MCF 10A (cell line): ENCODE measurements around the gene UBAC2. TPM values are rescaled to one million over a fixed set of nuclear protein-coding genes. Genes with fewer than 3 reads are reported as not detected.

Source experiments
- BruUV-seq: library from RNA; stranded (reverse); fragments of 400-500 nt; replicated peaks from 2 replicates; lab custom pipeline; 2021; lab: Mats Ljungman, UMichigan
- CTCF ChIA-PET: fragments of 300-600 bp; sonication (Branson Sonifier 250); formaldehyde crosslinking; extraction: SDS; loops from one replicate; lab custom pipeline; 2021; ENCODE audit warnings: antibody characterized with exemption, inconsistent platforms; lab: Yijun Ruan, JAX
- POLR2A ChIA-PET: fragments of 300-600, 350-650 bp; sonication (Branson Sonifier 250); formaldehyde crosslinking; extraction: SDS; loops from one replicate; lab custom pipeline; 2020; ENCODE audit warnings: antibody characterized with exemption, inconsistent platforms; lab: Yijun Ruan, JAX
- DNase-seq: peaks from one replicate; pipeline ENCODE4 v3.0.0-alpha.2; 2018; ENCODE audit not compliant: unreplicated experiment
- H3K27ac Mint-ChIP-seq: one replicate; pipeline ENCODE4 v1.8.0; 2022; ENCODE audit warnings: mild to moderate bottlenecking, low read depth, mixed read lengths; ENCODE audit not compliant: unreplicated experiment
- H3K27me3 Mint-ChIP-seq: one replicate; pipeline ENCODE4 v1.8.0; 2022; ENCODE audit warnings: mixed read lengths; ENCODE audit not compliant: insufficient read depth, unreplicated experiment
- H3K36me3 Mint-ChIP-seq: one replicate; pipeline ENCODE4 v1.8.0; 2022; ENCODE audit warnings: mild to moderate bottlenecking, moderate library complexity, mixed read lengths; ENCODE audit not compliant: insufficient read depth, unreplicated experiment
- H3K4me1 Mint-ChIP-seq: one replicate; pipeline ENCODE4 v1.8.0; 2022; ENCODE audit warnings: mixed read lengths; ENCODE audit not compliant: insufficient read depth, unreplicated experiment
- H3K4me3 Mint-ChIP-seq: one replicate; pipeline ENCODE4 v1.8.0; 2022; ENCODE audit warnings: mild to moderate bottlenecking, moderate library complexity, mixed read lengths; ENCODE audit not compliant: unreplicated experiment
- H3K9me3 Mint-ChIP-seq: one replicate; pipeline ENCODE4 v1.8.0; 2022; ENCODE audit warnings: mixed read lengths; ENCODE audit not compliant: unreplicated experiment
- intact Hi-C: fragments of 100-400 bp; cut with micrococcal nuclease; formaldehyde crosslinking; loops from 2 replicates; pipeline ENCODE4 v1.14.1; 2022
- total RNA-seq: library from RNA; stranded (reverse); gene quantifications from 2 replicates; pipeline ENCODE4 v1.2.3, GENCODE V29; 2022
- TF ChIP-seq, protein P1 (sequence below): fragments of 200-600 bp; IDR thresholded peaks from one replicate; pipeline ENCODE4 v1.8.0; 2022; ENCODE audit warnings: antibody characterized with exemption, mild to moderate bottlenecking; ENCODE audit not compliant: unreplicated experiment

UBAC2 gene
- total RNA-seq, 1 experiment from 2014 or later = 74.7 TPM

DNA sequence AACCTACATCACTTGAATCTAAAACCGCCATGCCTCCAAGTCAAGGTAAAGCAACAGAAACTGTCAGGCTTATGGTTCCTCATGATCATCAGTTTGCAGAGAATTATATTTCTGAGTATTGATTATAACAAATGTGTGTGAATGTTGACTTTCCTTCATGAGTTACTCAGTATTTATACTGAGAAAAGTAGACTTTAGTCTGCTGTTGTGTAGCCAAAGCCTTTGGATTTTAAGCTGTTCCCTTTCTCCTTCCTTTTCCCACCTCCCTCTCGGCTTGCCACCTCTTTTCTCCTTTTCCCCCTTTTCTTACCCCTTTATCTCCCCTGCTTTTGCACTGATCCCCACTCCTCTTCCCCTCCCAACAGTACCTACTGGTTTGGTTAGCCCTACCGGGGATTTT is 78.2 kb downstream of the UBAC2 start:
- ChIA-PET POLR2A (interaction anchor here (1.8 kb wide), 1 partner anchor 9 kb away, joined by 6 read pairs; no protein-coding TSS in a partner anchor), CTCF (interaction anchor here (0.7 to 3.7 kb wide), 4 partner anchors 9 to 861 kb away, joined by 3 to 28 read pairs (median 6); no protein-coding TSS in a partner anchor)
- no peaks in the 10 kb centered on the region for H3K9me3 Mint-ChIP-seq
- H3K4me1 Mint-ChIP-seq = peaks cover 20% of the 10 kb centered on the region
- peak overlapping the region; percentile 36 for H3K27ac Mint-ChIP-seq
- no peaks in the 10 kb centered on the region for H3K27me3 Mint-ChIP-seq
- BruUV-seq = no TSS peak
- no peak for DNase-seq
- H3K4me3 Mint-ChIP-seq = no peak overlapping the region
- TF ChIP-seq, protein P1, sequence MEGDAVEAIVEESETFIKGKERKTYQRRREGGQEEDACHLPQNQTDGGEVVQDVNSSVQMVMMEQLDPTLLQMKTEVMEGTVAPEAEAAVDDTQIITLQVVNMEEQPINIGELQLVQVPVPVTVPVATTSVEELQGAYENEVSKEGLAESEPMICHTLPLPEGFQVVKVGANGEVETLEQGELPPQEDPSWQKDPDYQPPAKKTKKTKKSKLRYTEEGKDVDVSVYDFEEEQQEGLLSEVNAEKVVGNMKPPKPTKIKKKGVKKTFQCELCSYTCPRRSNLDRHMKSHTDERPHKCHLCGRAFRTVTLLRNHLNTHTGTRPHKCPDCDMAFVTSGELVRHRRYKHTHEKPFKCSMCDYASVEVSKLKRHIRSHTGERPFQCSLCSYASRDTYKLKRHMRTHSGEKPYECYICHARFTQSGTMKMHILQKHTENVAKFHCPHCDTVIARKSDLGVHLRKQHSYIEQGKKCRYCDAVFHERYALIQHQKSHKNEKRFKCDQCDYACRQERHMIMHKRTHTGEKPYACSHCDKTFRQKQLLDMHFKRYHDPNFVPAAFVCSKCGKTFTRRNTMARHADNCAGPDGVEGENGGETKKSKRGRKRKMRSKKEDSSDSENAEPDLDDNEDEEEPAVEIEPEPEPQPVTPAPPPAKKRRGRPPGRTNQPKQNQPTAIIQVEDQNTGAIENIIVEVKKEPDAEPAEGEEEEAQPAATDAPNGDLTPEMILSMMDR = no peak
- peaks cover 26% of the 10 kb centered on the region for H3K36me3 Mint-ChIP-seq
- intact Hi-C loops = no loop called here

DNA sequence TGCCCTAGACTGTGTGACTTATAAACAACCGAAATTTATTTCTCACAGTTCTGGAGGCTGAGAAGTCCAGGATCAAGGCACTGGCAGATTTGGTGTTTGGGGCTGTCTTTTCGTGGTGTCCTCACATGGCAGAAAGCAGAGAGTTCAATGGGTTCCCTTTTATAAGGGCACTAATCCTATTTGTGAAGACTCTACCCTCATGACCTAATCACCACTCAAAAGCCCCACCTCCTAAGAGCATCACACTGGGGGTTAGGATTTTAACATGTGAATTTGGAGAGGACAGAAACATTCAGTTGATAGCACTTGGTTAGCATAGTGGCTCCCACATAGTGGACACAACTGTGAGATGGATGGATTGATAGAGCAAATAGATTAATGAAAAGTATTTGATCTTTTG is 79.0 kb downstream of the UBAC2 start:
- TF ChIP-seq, protein P1 = no peak
- H3K9me3 Mint-ChIP-seq = no peaks in the 10 kb centered on the region
- ChIA-PET POLR2A (interaction anchor here (0.8 to 1.8 kb wide), 2 partner anchors 8 to 10 kb away, joined by 3 to 6 read pairs; no protein-coding TSS in a partner anchor), CTCF (interaction anchor here (0.7 to 3.7 kb wide), 5 partner anchors 10 to 860 kb away, joined by 4 to 28 read pairs (median 7); no protein-coding TSS in a partner anchor)
- H3K4me1 Mint-ChIP-seq = peaks cover 20% of the 10 kb centered on the region
- intact Hi-C loops = no loop called here
- peak overlapping the region; percentile 36 for H3K27ac Mint-ChIP-seq
- H3K4me3 Mint-ChIP-seq = no peak overlapping the region
- no peaks in the 10 kb centered on the region for H3K27me3 Mint-ChIP-seq
- BruUV-seq = no TSS peak
- H3K36me3 Mint-ChIP-seq = peaks cover 20% of the 10 kb centered on the region
- no peak for DNase-seq

DNA sequence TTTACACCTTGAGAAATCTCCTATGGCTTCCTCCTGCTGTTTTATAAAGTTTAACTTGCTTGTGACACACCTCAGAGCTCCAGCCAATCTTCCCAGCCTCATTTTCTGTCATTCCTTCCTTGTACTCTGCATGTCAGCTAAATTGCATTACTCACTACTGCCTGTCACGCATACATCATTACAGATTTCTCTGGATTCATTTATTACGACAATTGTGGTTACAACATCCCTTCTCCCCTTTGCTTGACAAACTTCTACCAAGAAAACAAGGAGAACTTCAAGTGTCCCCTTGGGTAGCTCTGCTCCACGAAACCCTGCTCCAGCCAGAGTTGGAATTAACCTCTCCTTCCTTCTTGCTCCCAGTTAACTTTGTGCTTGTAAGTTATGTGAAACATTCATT is 79.5 kb downstream of the UBAC2 start:
- no TSS peak for BruUV-seq
- H3K36me3 Mint-ChIP-seq = peaks cover 20% of the 10 kb centered on the region
- ChIA-PET CTCF (interaction anchor here (1.6 to 3.7 kb wide), 3 partner anchors 10 to 157 kb away, joined by 6 to 28 read pairs (median 8); no protein-coding TSS in a partner anchor), POLR2A (interaction anchor here (0.8 kb wide), 1 partner anchor 8 kb away, joined by 3 read pairs; no protein-coding TSS in a partner anchor)
- H3K27ac Mint-ChIP-seq = peak overlapping the region; percentile 36
- intact Hi-C loops = no loop called here
- TF ChIP-seq, protein P1 = no peak
- peak; percentile 75 for DNase-seq
- no peaks in the 10 kb centered on the region for H3K9me3 Mint-ChIP-seq
- no peak overlapping the region for H3K4me3 Mint-ChIP-seq
- peaks cover 19% of the 10 kb centered on the region for H3K4me1 Mint-ChIP-seq
- no peaks in the 10 kb centered on the region for H3K27me3 Mint-ChIP-seq

DNA sequence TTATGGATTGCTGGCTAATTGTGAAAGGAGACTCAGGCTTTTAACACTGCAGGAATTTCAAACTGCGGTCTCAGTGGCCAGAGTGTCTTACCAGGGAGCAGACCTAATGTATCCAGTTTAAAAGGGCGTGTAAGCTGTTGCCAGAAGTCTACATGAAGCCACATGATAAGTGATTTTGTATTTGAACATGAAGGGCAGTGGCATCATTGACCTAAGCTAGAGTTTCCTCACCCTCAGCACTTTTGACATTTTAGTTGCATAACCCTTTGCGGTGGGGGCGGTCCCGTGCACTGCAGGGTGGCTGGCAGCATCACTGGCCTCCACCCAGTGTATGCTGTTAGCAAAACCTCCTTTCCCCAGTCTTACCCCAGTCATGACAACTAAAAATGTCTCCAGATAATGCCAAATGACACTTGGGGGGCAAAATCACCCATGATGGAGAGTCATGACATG is 81.2 kb downstream of the UBAC2 start:
- Mint-ChIP-seq H3K36me3 (peaks cover 11% of the 10 kb centered on the region), H3K27ac (no peak overlapping the region), H3K27me3 (no peaks in the 10 kb centered on the region), H3K4me3 (no peak overlapping the region), H3K9me3 (no peaks in the 10 kb centered on the region), H3K4me1 (peaks cover 14% of the 10 kb centered on the region)
- intact Hi-C loops = no loop called here
- CTCF ChIA-PET = interaction anchor here (1.0 to 2.3 kb wide), 5 partner anchors 11 to 155 kb away, joined by 3 to 7 read pairs (median 5); no protein-coding TSS in a partner anchor
- BruUV-seq = no TSS peak
- DNase-seq = peak; percentile 48
- TF ChIP-seq, protein P1 = no peak
- POLR2A ChIA-PET = no interaction called here
